HG03521 (cell line): ENCODE data around the gene SPTBN1.
"Not testable (repeated sequence)": the region's sequence is repeated elsewhere in the genome, so short reads cannot be mapped to it uniquely, and the experiment has no call there.

Source experiments
- ATAC-seq: cut with Tn5 transposase; IDR thresholded peaks from one replicate; pipeline ENCODE4 v1.9.1; 2021; ENCODE audit warnings: mild to moderate bottlenecking, moderate library complexity; ENCODE audit not compliant: unreplicated experiment

SPTBN1 gene

GRCh38 chr2:54687595-54688152 is 231.5 kb downstream of the SPTBN1 start:
- ATAC-seq, result no peak

- ATAC-seq, result no peak
These were observed 235.5 kb downstream of the SPTBN1 start for GRCh38 chr2:54691445-54692135.

- ATAC-seq, result no peak
These were observed 236.4 kb downstream of the SPTBN1 start for GRCh38 chr2:54692556-54692955.

DNA sequence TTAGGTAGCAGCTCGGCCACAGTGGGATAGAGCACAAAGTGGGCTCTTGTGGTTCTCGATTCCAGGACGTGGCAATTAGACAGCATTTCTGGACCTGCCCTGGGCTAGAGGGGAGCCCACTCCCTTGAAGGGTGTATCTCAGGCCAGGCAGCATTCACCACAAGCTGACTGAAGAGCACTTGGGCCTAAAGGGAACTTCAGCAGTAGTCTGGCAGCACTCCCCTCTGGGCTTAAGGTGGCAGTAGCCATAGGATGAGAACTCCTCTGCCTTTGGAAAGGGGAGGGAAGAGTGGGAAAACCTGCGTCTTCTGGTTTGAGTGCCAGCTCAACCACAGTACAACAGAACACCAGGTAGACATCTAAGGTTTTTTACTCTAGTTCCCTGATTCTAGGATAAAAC is 239.3 kb downstream of the SPTBN1 start:
- no peak for ATAC-seq

DNA sequence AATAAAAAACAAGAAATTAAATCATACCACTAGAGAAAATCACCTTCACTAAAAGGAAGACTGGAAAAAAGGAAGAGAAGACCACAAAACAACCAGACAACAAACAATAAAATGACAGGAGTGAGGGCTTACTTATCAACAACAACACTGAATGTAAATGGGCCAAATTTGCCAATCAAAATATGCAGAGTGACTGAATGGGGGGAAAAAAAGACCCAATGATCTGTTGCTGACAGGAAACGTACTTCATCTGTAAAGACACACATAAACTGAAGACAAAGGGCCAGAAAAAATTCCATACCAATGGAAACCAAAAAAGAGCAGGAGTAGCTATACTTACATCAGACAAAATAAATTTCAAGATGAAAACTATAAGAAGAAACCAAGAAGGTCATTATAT is 241.8 kb downstream of the SPTBN1 start:
- no peak for ATAC-seq

GRCh38 chr2:54698926-54699325 is 242.8 kb downstream of the SPTBN1 start:
- ATAC-seq, result not testable (repeated sequence)

GRCh38 chr2:54699665-54700064 is 243.5 kb downstream of the SPTBN1 start:
- ATAC-seq, result no peak

DNA sequence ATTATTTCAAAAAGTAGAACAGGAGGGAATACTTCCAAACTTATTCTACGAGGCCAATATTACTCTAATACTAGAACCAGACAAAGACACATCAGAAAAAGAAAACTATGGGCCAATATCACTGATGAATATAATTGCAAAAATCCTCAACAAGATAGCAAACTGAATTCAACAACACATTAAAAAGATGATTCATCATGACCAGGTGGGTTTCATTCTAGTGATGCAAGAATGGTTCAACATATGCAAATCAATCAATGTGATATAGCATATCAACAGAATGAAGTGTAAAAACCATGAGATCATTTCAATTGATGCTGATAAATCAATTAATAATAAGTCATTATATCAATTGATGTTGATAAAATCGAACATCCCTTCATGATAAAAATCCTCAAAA is 244.9 kb downstream of the SPTBN1 start:
- no peak for ATAC-seq

GRCh38 chr2:54704238-54704637 is 248.1 kb downstream of the SPTBN1 start:
- ATAC-seq, result no peak

DNA sequence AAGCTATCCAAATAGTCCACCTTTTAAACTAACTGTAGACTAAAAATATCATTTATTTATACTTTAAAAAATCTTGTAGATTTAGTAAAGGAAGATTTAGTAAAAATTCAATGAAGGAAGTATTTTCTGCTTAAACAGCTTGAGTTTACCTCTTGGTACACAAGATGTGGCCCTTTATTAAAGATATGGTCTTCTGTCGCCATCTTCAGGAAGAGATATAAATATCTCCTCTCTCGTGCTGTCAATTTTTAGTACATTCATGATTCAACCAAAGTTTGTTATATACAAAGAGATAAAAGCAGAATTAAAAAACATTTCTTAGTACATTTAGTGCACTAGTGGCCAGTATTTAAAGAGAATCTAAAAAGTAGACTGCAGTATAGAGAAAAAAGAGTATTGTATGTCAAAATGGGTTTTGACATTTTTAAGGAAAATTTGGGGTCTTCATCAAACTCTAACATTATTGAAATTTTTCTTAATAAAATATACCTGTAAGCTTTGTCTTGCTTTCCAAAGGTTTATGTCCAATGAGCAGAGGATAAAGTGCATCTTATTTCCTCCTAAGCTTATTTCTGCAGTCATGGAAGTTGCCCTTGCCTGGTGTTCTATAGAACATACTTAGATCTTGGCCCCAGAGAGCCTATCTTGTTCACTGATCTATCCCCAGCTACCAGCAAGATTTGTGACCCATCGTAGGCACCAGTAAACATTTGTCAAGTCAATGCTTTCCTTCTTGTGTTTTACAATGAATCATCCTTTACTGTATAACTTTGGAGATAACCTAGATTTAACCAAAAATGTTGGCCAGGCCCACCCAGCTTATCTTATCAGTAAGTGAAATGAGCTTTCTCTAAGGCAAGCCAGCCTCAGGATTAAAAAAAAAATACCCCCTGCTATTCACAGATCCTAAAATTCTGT is 248.8 kb downstream of the SPTBN1 start:
- peak; percentile 41 for ATAC-seq

DNA sequence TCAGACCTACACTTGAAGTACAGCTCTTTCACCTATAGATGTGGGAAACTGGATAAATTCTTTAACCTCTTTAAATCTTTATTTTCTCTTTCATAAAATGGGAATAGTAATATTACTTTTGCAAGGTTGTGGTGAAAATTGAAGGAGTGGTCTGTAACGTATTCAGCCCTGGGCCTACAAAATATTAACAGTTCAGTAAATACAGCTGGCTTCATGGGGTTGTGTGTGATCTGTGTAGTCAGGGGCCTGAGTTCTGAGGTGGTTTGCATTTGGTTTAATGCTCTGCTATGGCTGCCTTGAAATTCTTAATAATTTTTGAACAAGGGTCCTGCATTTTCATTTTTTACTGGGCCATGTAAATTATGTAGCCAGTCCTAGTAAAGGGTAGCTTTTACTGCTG is 250.5 kb downstream of the SPTBN1 start:
- ATAC-seq, result no peak

DNA sequence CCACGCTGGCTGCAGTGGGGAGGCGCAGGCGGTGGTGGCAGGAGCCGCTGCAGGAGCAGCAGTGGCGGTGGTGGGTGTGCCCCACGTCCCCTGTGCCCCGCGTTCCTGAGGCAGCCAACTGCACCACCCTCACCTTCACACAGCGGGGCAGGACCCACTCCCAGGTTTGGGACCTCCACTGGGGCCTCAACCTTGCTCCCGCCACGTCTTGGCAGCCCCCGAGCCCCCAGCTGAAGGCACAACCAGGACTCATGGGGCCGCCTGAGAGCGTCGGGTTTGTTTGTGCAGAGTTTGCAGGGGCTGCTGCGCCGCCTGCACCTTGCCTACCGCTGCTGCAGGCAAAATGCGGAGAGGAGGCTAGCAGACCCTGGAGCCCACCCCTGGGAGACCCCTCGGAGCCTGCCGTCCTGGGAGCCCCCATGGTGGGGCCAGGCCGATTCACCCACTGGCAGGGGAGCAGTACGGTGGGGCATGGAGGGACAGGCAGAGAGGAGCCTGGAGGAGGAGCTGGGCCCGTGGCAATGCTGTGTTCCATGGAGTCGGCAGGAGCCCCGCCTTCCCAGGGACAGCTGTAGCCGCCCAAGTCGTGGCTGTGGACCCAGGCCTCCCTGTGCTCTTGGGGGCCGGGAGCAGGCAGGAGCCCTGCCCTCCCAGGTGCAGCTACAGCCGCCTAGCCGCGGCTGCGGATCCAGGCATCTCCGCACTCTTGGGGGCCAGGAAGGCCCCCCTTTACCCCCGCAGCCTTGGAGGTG is 252.6 kb downstream of the SPTBN1 start:
- no peak for ATAC-seq

DNA sequence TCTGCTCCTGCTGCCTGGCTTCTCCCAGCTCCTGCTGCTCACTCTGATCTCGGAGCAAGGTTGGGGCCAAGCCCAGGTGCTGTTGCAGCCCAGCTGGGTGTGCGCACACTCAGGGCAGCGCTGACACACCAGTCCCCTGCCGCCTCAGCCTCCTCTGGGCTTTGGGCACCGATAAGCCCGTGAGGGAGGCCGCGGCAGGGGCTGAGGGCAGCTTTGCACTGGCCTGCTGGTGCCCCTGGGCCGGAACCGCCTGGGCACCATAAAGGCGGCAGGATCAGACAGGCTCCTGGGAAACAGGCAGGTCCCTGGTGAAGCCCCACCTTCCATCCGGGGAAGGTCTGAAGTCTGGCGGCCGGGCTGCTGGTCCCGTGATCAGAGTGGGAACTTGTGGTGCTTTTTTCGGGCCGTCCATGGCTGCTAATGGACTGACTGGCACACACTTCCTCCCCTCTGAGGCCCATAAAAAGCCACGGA is 253.2 kb downstream of the SPTBN1 start:
- no peak for ATAC-seq

DNA sequence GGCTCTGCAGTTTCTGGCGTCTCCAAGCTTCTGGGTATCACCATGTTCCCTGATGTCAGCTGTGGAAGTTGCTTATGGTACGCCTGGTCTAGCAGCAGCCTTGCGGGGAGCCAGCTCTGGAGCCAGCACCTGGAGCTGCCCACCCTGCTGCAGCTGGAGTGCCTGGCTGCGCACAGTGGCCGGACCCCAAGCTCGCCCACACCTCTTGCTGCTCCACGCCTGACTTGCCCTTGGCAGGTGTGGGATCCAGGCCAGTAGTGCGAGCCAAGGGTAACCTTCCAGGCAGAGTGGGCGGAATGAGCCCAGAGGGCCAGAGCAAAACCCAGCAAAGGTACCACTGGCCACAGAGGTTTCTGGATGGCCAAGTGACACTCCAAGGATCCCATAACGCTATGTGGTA is 254.1 kb downstream of the SPTBN1 start:
- no peak for ATAC-seq

- ATAC-seq, result no peak
These were observed 256.4 kb downstream of the SPTBN1 start for GRCh38 chr2:54712516-54712915.

DNA sequence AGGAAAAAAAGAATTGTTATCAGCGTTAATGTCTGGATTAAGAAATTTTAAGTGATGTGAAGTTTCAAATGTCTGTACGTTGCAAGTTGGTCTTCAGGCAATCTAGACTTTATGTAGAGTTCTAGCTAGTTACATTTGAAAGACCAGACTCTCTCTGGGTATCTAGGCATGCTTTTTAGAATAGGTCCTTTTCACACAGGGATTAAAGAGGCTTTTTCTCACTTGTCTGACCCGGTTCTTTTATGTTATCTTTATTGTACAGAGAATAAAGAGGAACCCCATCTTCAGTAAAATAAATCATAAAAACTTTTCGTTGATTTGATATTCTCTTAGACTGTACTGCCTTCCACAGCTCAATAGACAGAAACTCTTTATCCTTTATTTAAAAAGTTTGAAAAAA is 258.9 kb downstream of the SPTBN1 start:
- ATAC-seq, result no peak

DNA sequence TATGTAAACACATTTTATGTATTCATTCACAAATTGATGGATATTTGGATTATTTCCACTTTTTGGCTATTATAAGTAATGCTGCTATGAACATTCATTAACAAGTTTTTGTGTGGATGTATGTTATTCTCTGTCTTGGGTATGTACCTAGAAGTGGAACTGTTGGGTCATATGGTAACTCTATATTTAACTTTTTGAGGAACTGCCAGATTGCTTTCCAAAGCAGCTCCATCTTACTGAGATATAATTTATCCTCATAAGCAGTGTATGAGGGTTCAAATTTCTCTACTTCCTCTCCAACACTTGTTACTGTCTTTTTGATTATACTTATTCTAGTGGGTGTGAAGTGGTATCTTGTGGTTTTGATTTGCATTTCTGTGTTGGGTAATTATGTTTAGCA is 260.2 kb downstream of the SPTBN1 start:
- ATAC-seq, result no peak

GRCh38 chr2:54720563-54720962 is 264.4 kb downstream of the SPTBN1 start:
- ATAC-seq, result no peak
